Nephron progenitor cell (in vitro differentiated cells): ENCODE data around the gene DES.

Experiments used
- DNase-seq: peaks from one replicate; pipeline ENCODE4 v3.0.0; 2021
- H3K27ac Mint-ChIP-seq: 2 replicates; pipeline ENCODE4 v1.8.0; 2021; ENCODE audit warnings: mild to moderate bottlenecking, moderate library complexity, mixed read lengths
- H3K27me3 Mint-ChIP-seq: 2 replicates; pipeline ENCODE4 v1.8.0; 2021; ENCODE audit warnings: mild to moderate bottlenecking, low read depth, mixed read lengths; ENCODE audit not compliant: poor library complexity
- H3K36me3 Mint-ChIP-seq: 2 replicates; pipeline ENCODE4 v1.8.0; 2021; ENCODE audit warnings: low read depth, mixed read lengths
- H3K4me1 Mint-ChIP-seq: 2 replicates; pipeline ENCODE4 v1.8.0; 2021; ENCODE audit warnings: mixed read lengths
- H3K4me3 Mint-ChIP-seq: 2 replicates; pipeline ENCODE4 v1.8.0; 2021; ENCODE audit warnings: mild to moderate bottlenecking, moderate library complexity, mixed read lengths
- H3K9me3 Mint-ChIP-seq: 2 replicates; pipeline ENCODE4 v1.8.0; 2021; ENCODE audit warnings: mild to moderate bottlenecking, moderate library complexity, mixed read lengths
- TF ChIP-seq, protein P1 (sequence below): fragments of 200-600 bp; sonication (generic); IDR thresholded peaks from 2 replicates; pipeline ENCODE4 v1.5.0; 2021; ENCODE audit warnings: antibody characterized with exemption

The DES gene

DNA sequence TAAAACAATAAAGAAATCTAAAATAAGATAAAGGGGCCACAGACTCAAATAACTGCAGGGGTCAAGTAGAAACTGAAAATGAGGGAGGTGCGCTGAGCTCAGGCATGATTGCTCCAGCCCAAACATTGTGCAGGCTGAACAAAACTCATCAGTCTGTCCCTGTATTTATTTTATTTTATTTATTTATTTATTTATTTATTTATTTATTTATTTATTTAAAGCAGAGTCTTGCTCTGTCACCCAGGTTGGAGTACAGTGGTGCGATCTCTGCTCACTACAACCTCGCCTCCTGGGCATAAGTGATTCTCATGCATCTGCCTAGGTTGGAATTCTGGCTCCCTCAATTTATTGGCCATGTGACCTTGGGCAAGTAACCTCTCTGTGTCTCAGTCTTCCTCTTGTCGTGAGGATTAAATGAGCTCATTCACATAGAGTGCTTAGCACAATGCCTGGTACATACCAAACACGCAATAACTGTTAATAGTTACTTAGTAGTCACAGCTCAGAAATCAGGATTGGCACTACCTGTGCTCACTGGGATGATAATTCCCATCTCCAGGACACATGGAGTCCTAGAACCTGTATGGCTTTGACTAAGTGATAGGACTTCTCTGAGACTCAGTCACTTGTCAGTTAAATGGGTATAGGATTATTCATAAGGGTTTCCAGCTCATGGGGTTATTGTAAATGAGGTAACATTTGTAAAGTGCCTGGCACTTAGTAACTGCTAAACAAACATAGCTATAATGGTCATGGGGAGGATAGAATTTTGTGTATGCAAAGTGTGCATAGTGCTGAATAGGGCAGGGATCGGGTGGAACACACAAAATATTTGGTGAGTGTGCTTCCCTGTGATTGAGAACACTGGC, 22.4 kb downstream of the DES start:
- Mint-ChIP-seq H3K4me3 (peak overlapping the region; percentile 83), H3K4me1 (peaks cover 31% of the 10 kb centered on the region), H3K9me3 (no peaks in the 10 kb centered on the region), H3K27ac (no peak overlapping the region), H3K36me3 (no peaks in the 10 kb centered on the region), H3K27me3 (peaks cover 30% of the 10 kb centered on the region)
- TF ChIP-seq, protein P1, sequence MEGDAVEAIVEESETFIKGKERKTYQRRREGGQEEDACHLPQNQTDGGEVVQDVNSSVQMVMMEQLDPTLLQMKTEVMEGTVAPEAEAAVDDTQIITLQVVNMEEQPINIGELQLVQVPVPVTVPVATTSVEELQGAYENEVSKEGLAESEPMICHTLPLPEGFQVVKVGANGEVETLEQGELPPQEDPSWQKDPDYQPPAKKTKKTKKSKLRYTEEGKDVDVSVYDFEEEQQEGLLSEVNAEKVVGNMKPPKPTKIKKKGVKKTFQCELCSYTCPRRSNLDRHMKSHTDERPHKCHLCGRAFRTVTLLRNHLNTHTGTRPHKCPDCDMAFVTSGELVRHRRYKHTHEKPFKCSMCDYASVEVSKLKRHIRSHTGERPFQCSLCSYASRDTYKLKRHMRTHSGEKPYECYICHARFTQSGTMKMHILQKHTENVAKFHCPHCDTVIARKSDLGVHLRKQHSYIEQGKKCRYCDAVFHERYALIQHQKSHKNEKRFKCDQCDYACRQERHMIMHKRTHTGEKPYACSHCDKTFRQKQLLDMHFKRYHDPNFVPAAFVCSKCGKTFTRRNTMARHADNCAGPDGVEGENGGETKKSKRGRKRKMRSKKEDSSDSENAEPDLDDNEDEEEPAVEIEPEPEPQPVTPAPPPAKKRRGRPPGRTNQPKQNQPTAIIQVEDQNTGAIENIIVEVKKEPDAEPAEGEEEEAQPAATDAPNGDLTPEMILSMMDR: no peak
- DNase-seq: no peak

DNA sequence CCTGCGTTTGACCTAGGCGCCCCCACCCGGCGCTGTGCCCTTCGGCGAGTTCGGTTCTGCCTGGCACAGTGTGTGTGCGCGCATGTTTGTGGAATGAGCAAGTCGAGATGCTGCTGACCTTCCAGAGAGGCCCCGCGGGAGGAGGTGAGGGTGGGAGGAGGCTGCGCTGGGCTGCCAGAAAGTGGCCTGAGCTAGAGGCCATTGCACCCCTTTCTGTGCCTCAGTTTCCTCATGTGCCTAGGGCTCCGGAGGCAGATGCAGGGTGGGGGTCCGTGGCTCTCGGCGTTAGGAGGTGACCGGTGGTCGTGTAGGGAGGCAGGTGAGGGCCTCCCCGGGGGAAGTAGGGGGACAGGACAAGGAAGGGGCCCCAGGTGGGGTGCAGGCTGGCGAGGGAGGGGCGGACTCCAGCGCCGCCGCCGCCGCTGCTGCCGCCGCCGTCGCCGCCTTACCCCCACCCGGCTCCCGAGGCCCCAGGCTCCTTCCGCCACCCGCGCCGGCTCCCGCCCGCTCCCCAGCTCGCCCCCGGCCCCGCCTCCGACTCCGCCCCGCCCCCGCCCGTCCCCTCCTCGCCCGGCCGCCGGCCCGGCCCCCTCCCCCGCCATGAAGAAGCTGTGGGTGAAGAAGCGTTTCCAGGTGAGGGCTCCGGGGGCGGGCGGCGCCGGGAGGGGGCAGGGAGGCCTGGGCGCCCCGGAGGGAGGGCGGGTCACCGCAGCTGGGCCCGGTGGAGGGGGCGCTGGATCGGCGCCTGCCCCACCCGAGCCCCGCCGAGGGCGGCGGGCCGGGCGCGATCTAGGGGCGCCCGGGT, 23.5 kb downstream of the DES start:
- peaks cover 38% of the 10 kb centered on the region for H3K4me1 Mint-ChIP-seq
- H3K27ac Mint-ChIP-seq: no peak overlapping the region

DNA sequence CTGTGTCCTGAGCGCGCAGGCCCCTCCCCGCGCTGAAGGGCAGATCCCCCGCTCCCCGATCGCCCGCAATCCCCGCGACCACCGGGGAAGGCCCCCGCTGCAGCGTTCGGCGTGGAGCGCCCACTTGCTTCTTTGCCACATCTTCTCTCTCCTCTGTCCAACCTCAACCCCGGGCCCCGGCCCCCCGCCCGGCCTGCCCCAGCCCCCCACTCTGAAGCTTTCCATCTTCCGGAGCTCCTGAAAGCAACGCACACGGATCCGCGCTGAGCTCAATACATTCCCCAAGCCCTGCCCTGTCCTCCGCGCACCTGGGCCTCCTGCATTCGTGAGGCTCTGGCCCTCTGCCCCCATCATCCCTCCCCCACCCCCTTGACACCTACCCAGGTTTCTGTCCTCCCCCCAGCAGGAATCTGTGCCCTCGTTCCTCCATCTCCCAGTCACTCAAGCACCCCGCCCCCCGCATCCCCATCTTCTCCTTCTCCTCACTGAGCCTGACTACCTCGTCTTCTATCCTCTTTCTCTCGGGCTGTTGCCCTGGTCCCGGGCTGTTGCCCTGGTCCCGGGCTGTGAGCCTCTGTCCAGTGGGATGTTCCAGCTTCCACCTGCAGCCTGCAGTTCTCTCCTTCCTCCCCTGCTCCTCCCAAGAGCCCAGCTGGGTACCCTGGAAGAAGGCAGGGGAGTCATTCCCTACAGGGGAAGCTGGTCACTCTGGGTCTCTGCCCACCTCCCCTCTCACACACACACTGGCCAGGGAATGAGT, 24.3 kb downstream of the DES start:
- H3K4me1 Mint-ChIP-seq: peaks cover 39% of the 10 kb centered on the region
- H3K27me3 Mint-ChIP-seq: peaks cover 32% of the 10 kb centered on the region
- H3K4me3 Mint-ChIP-seq: peak overlapping the region; percentile 81
- H3K36me3 Mint-ChIP-seq: no peaks in the 10 kb centered on the region
- DNase-seq: no peak
- TF ChIP-seq, protein P1: no peak
- H3K9me3 Mint-ChIP-seq: no peaks in the 10 kb centered on the region
- H3K27ac Mint-ChIP-seq: no peak overlapping the region

More for the DNA sequence above, 23.5 kb downstream of the DES start:
- Mint-ChIP-seq H3K27me3 (peaks cover 30% of the 10 kb centered on the region), H3K9me3 (no peaks in the 10 kb centered on the region), H3K4me3 (peak overlapping the region; percentile 83), H3K36me3 (no peaks in the 10 kb centered on the region)
- DNase-seq: peak; percentile 85
- TF ChIP-seq, protein P1: no peak

DNA sequence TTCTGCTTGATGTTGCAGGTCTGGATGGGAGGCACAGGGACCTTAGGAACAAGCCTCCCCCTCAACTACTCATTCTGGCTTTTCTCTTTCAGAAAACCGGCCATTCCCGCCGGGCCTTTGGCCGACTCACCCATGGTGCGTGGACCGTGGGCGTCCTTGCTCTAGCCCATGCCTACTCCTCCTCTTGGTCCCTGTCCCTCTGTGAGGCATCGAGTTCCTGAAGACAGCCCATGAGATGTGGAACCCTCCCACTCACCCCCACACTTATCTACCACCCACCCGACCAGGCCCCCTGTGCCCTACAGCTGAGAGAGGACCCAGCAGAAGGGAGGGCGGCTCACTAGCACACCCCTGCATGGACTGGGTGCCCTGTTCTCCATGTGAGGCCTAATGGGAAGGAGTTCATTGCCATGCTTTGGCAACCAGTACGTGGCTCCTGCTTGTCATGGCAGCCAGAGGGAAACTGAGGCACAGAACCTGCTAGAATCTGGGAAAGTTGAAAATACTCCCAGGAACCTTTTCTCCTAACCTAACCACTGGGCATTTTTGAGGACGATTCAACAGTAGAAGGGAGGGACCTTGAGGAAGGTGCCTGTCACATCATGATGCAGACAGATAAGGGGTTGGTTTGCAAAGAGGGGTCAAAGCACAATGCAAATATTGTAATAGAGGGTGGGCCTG, 25.0 kb downstream of the DES start:
- TF ChIP-seq, protein P1: no peak
- DNase-seq: no peak
- H3K36me3 Mint-ChIP-seq: no peaks in the 10 kb centered on the region
- H3K27ac Mint-ChIP-seq: no peak overlapping the region
- no peaks in the 10 kb centered on the region for H3K9me3 Mint-ChIP-seq
- H3K4me3 Mint-ChIP-seq: peak overlapping the region; percentile 81
- peaks cover 39% of the 10 kb centered on the region for H3K4me1 Mint-ChIP-seq
- H3K27me3 Mint-ChIP-seq: peaks cover 39% of the 10 kb centered on the region

DNA sequence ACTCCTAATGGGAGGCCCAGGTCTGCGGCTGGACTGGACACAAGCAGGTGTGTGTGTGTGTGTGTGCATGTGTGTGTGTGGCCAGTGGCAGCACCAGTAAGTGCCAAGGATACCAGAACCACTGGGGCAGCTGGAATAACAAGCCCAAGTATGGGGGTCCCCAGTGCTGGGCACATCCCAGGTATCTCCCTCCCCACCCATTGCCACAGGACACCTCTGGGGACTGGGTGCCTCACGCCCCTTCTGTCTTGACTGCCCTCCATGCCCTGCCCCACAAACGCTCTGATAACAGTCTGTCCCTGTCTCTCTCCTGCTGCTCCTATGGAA, 25.5 kb downstream of the DES start:
- Mint-ChIP-seq H3K36me3 (no peaks in the 10 kb centered on the region), H3K4me3 (peak overlapping the region; percentile 64), H3K9me3 (no peaks in the 10 kb centered on the region), H3K27me3 (peaks cover 40% of the 10 kb centered on the region), H3K4me1 (peaks cover 39% of the 10 kb centered on the region), H3K27ac (no peak overlapping the region)
- DNase-seq: no peak
- TF ChIP-seq, protein P1: no peak
